Subcutaneous abdominal adipose tissue (tissue), 5 donors: Measurements from ENCODE around the gene STARD9.
"Not testable (repeated sequence)": the region's sequence is repeated elsewhere in the genome, so short reads cannot be mapped to it uniquely, and the experiment has no call there.

Source experiments
- H3K27ac ChIP-seq: one replicate; pipeline ENCODE4 v1.7.0; 2013; ENCODE audit warnings: low read depth, mild to moderate bottlenecking, inconsistent platforms, low read length, moderate library complexity
- H3K27me3 ChIP-seq, 5 donors: one replicate each; pipeline ENCODE4 v1.7.0; 2013; ENCODE audit warnings: low read length in 5 of 5, inconsistent platforms in 1 of 5; ENCODE audit not compliant: control insufficient read depth in 5 of 5, insufficient read depth in 4 of 5
- H3K36me3 ChIP-seq, 5 donors: one replicate each; pipeline ENCODE4 v1.7.0; 2013; ENCODE audit warnings: low read length in 5 of 5; ENCODE audit not compliant: control insufficient read depth in 5 of 5, insufficient read depth in 5 of 5
- H3K4me1 ChIP-seq, 5 donors: one replicate each; pipeline ENCODE4 v1.7.0; 2013; ENCODE audit warnings: low read length in 5 of 5, mild to moderate bottlenecking in 3 of 5, moderate library complexity in 1 of 5; ENCODE audit not compliant: control insufficient read depth in 5 of 5, insufficient read depth in 5 of 5
- H3K4me3 ChIP-seq, 5 donors: one replicate each; pipeline ENCODE4 v1.7.0; 2013; ENCODE audit warnings: low read length in 5 of 5, low read depth in 1 of 5
- H3K9ac ChIP-seq, 5 donors: one replicate each; pipeline ENCODE4 v1.7.0; 2013; ENCODE audit warnings: low read length in 5 of 5, mild to moderate bottlenecking in 4 of 5, moderate library complexity in 3 of 5
- H3K9me3 ChIP-seq, 5 donors: one replicate each; pipeline ENCODE4 v1.7.0; 2013; ENCODE audit warnings: low read length in 5 of 5; ENCODE audit not compliant: control insufficient read depth in 5 of 5
- donor health status: healthy.
- donor health status: healthy.
- donor health status: healthy.
- donor health status: healthy.
- donor health status: healthy.

The STARD9 gene

DNA sequence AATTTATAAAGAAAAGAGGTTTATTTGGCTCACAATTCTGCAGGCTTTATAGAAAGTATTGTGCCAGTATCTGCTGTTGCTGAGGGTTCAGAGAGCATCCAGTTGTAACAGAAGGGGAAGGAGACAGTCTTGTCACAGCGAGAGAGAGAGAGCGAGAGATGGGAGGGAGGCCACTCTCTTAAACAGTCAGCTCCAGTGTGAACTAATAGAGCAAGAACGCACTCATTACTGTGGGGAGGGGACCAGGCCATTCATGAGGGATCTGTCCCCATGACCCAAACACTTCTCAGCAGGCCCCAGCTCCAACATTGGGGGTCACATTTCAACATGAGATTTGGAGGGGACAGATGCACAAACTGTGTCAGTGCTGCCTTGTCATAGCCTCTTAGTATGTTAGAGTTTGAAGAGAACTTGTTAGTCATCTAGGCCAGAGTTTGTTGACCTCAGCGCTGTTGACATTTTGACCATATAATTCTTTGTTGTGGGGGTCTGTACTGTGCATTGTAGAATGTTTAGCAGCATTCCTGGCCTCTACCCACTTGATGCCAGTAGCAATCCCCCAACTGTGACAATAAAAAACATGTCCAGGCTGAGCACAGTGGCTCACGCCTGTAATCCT is 15.3 kb downstream of the STARD9 start:
- peaks cover 0 to 41% (median 22%) of the 10 kb centered on the region in 5 donors for H3K4me1 ChIP-seq
- no peak overlapping the region for H3K9ac ChIP-seq
- H3K27me3 ChIP-seq, result no peaks in the 10 kb centered on the region
- H3K27ac ChIP-seq, result peak overlapping the region; percentile 11
- peaks cover 0 to 15% (median 5%) of the 10 kb centered on the region in 5 donors for H3K36me3 ChIP-seq
- H3K4me3 ChIP-seq, result peak overlapping the region in 1 of 5 donors; percentile 35
- no peaks in the 10 kb centered on the region for H3K9me3 ChIP-seq

DNA sequence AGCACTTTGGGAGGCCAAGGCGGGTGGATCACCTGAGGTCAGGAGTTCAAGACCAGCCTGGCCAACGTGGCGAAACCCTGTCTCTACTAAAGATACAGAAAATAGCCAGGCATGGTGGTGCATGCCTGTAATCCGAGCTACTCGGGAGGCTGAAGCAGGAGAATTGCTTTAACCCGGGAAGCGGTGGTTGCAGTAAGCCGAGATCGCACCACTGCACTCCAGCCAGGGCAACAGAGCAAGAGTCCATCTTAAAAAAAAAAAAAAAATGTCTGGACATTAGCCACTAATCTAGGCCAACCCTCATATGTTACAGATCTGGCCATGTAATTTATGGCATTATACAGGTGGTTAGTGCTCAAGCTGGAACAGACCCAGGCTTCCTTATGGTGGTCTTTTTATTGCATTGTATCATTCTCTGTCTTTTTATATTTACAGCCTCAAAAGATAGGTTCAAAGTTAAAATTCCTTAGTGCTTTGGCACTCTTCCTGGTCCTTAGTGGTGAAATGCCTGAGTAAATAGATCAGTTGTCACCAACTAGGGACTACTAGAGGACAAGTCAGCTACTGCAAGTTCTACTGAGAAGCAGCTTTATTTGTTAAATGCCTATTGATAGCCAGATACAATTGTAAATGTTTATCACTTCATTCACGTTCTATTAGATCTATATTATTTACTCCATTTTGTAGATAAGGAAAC is 16.0 kb downstream of the STARD9 start:
- Histone ChIP-seq H3K9me3 (no peaks in the 10 kb centered on the region), H3K4me1 (peaks cover 0 to 43% (median 28%) of the 10 kb centered on the region in 5 donors), H3K27me3 (no peaks in the 10 kb centered on the region), H3K27ac (peak overlapping the region; percentile 11), H3K36me3 (peaks cover 0 to 9% (median 0%) of the 10 kb centered on the region in 5 donors), H3K4me3 (peak overlapping the region in 1 of 5 donors; percentile 35), H3K9ac (no peak overlapping the region)

DNA sequence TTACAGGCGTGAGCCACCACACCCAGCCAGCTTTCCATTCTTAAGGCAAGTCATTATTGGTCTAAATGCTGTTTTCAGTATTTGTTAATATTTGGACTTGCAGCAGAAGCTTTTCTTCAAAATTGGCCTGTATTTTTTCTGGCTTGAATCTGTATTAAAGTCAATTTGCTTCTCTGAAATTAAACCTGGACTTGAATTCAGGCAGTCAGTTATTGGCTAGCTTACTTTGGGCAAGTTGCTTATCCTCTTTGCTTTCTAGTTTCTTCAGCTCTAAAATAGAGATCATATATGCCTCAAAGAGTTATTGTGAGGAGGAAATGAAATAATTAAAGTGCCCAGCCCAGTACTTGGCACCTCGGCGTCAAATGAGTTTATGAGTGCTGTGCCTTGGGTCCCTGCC is 17.3 kb downstream of the STARD9 start:
- Histone ChIP-seq H3K9ac (peak overlapping the region in 1 of 5 donors; percentile 52), H3K9me3 (no peaks in the 10 kb centered on the region), H3K27ac (peak overlapping the region; percentile 32), H3K4me1 (peaks cover 0 to 43% (median 30%) of the 10 kb centered on the region in 5 donors), H3K27me3 (no peaks in the 10 kb centered on the region), H3K4me3 (peak overlapping the region in 3 of 5 donors; percentile 16 to 34 (median 22)), H3K36me3 (peaks cover 0 to 8% (median 0%) of the 10 kb centered on the region in 5 donors)

DNA sequence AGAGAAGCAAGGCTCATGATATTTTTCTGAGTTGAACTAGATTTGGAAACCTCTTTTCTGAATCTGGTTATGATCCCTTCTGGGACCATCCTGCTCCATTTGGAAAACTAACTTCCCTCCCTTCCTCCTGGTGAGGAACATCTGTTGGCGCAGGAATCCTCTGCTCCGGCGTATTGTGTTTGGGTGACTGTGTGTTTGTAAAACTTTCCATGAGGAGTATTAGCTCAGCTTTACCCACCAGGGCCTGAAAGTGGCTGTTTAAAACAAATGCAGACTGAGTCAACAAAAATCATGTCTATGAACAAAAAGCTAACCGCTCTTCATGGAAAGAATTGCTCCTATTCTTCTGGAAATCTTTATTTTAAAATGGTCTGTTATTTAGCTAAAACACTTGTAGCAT is 17.7 kb downstream of the STARD9 start:
- Histone ChIP-seq H3K27ac (peak overlapping the region; percentile 32), H3K9ac (peak overlapping the region in 1 of 5 donors; percentile 52), H3K36me3 (peaks cover 0 to 8% (median 0%) of the 10 kb centered on the region in 5 donors), H3K27me3 (no peaks in the 10 kb centered on the region), H3K9me3 (no peaks in the 10 kb centered on the region), H3K4me1 (peaks cover 0 to 40% (median 30%) of the 10 kb centered on the region in 5 donors), H3K4me3 (peak overlapping the region in 3 of 5 donors; percentile 16 to 34 (median 22))

DNA sequence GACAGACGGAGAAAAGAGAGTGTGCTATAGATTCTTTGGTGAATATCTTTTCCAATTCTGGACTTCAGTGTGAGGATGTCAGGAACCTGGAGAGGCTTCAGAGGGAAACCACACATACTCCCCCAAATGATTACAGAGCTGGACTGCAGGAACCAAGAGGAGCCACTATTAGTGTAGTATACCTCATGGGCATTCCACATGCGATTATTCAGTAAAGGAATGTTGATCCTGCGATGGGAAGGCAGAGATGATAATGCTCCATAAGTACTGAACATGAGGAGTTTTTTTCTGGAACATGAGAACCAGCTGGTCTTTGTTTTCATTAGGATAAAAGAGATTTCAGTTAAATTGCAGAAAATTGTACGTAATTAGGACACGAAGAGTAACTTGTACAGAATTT is 18.7 kb downstream of the STARD9 start:
- H3K9ac ChIP-seq, result no peak overlapping the region
- no peaks in the 10 kb centered on the region for H3K27me3 ChIP-seq
- peaks cover 0 to 8% (median 0%) of the 10 kb centered on the region in 5 donors for H3K36me3 ChIP-seq
- H3K27ac ChIP-seq, result peak overlapping the region; percentile 5
- H3K9me3 ChIP-seq, result no peaks in the 10 kb centered on the region
- no peak overlapping the region for H3K4me3 ChIP-seq
- peaks cover 0 to 34% (median 26%) of the 10 kb centered on the region in 5 donors for H3K4me1 ChIP-seq

DNA sequence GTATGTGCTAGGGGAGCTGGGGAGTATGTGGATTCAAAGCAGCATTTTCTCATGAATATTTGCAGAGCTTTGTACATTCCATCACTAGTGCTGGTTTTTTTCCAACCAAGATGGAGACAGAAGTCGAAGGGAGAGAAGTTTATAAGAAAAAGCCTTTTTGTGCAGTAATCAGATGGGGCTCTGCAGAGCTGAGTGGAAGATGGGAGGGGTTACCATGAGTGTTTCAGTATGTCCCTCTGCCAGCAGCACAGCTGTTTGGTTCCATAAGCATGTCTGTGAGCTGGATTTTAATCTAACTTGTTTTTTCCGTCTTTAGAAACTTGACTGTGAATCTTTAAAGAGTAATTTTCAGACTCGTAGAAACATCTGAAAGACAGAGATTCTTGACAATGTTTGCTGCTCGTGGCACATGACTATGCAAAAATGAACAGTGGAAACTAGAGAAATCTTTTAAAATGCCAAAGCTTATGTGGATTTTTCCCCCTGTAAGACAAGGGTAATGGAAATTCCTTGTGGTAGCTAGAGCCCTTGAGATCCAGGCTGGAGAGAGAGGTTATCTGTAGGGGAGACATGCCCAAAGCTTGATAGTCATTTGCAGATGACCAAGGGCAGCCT is 20.3 kb downstream of the STARD9 start:
- Histone ChIP-seq H3K9me3 (no peaks in the 10 kb centered on the region), H3K9ac (no peak overlapping the region), H3K4me3 (no peak overlapping the region), H3K27me3 (no peaks in the 10 kb centered on the region), H3K36me3 (peaks cover 0 to 5% (median 0%) of the 10 kb centered on the region in 5 donors), H3K27ac (no peak overlapping the region), H3K4me1 (peaks cover 0 to 34% (median 26%) of the 10 kb centered on the region in 5 donors)

DNA sequence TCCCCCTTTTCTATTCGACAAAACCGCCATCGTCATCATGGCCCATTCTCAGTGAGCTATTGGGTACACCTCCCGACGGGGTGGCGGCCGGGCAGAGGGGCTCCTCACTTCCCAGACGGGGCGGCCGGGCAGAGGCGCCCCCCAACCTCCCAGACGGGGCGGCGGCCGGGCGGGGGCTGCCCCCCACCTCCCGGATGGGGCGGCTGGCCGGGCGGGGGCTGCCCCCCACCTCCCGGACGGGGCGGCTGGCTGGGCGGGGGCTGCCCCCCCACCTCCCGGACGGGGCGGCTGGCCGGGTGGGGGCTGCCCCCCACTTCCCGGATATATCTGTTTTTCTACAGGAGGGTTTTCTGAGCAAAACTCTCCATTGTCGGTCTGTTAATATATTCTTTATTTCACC is 25.9 kb downstream of the STARD9 start:
- H3K9ac ChIP-seq, H3K27me3 ChIP-seq, H3K27ac ChIP-seq, H3K9me3 ChIP-seq, H3K4me3 ChIP-seq, H3K36me3 ChIP-seq: not testable (repeated sequence)
- H3K4me1 ChIP-seq, result peaks cover 0 to 22% (median 15%) of the 10 kb centered on the region in 5 donors

DNA sequence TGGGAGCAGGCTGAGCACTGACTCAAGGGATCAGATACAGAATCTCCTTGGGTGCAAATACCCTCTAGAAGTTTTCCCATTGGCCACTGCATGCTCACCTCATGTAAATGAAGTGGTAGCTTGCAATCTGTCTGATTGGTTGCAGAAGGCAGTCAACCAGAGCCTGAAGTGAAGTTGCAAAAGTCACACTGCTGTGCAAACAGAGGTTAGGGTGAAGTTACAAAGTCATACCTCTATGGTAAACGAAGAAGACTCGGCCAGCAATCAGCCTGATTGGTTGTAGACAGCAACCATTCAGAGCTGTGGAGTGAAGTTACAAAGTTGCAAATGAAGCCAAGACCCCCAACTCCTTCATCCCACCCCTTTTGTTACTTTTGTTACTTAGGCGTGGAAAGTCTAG is 27.1 kb downstream of the STARD9 start:
- Histone ChIP-seq H3K9me3 (no peaks in the 10 kb centered on the region), H3K27ac (no peak overlapping the region), H3K4me3 (no peak overlapping the region), H3K27me3 (no peaks in the 10 kb centered on the region), H3K9ac (no peak overlapping the region), H3K4me1 (peaks cover 0 to 32% (median 17%) of the 10 kb centered on the region in 5 donors), H3K36me3 (peaks cover 0 to 5% (median 3%) of the 10 kb centered on the region in 5 donors)

DNA sequence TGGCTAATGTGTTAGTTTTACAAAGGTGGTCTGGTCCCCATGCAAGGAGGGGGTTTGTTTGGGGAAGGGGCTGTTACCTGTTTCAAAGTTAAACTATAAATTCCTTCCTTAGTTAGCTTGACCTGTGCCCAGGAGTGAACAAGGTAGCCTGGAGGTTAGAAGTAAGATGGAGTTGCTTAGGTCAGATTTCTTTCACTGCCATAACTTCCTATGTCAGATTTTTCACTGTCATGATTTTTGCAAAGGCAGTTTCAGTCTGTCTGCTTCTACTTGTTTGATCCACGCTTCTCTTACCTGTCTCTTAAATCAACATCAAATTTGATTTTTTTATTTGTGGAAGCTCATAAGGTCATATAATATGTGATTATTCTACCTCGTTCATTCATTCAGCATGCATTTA is 28.6 kb downstream of the STARD9 start:
- no peak overlapping the region for H3K27ac ChIP-seq

More for the DNA sequence above, 28.6 kb downstream of the STARD9 start:
- H3K36me3 ChIP-seq, result peaks cover 0 to 5% (median 3%) of the 10 kb centered on the region in 5 donors
- H3K9ac ChIP-seq, result no peak overlapping the region
- H3K4me3 ChIP-seq, result no peak overlapping the region
- no peaks in the 10 kb centered on the region for H3K9me3 ChIP-seq
- peaks cover 0 to 47% (median 23%) of the 10 kb centered on the region in 5 donors for H3K4me1 ChIP-seq
- H3K27me3 ChIP-seq, result no peaks in the 10 kb centered on the region
